Measurements from ENCODE around the gene NFYB. TPM values are rescaled to one million over a fixed set of nuclear protein-coding genes. Genes with fewer than 3 reads are reported as not detected.

Gene NFYB
- total and polyA plus RNA-seq, 2 experiments from 2014 or later: 20.4 to 27.5 TPM

- H4K20me1 ChIP-seq (ENCODE audit: insufficient read depth, poor library complexity, severe bottlenecking): no peaks in the 10 kb centered on the region
- no peak overlapping the region for H2AFZ ChIP-seq
- no peaks in the 10 kb centered on the region for H3K9me2 ChIP-seq (replicated peaks; ENCODE audit: insufficient read depth)
- DNase-seq (ENCODE audit: low spot score): no peak
- no peaks in the 10 kb centered on the region for H3K27me3 ChIP-seq
- H3K79me2 ChIP-seq: no peaks in the 10 kb centered on the region
- no peak overlapping the region for H3K4me2 ChIP-seq
- H3K4me3 ChIP-seq: no peak overlapping the region
- no peaks in the 10 kb centered on the region for H3K4me1 ChIP-seq (ENCODE audit: insufficient read depth)
- TF ChIP-seq CTCF (IDR thresholded peaks at IDR 0.05; ENCODE audit: poor library complexity) (no peak), EZH2phosphoT487 (IDR thresholded peaks at IDR 0.05; ENCODE audit: low read depth, severe bottlenecking, unreplicated experiment) (no peak), EZH2 (IDR thresholded peaks at IDR 0.05; ENCODE audit: borderline replicate concordance) (no peak)
- no peak overlapping the region for H3K27ac ChIP-seq
- H3K36me3 ChIP-seq (replicated peaks; ENCODE audit: insufficient read depth, low read depth): no peaks in the 10 kb centered on the region
- H3K9me3 ChIP-seq (ENCODE audit: low read depth): no peaks in the 10 kb centered on the region
Measured at GRCh38 chr12:104105461-104105860, 32.5 kb downstream of the NFYB start.

- Histone ChIP-seq H3K4me2 (no peak overlapping the region), H3K36me3 (replicated peaks; ENCODE audit: insufficient read depth, low read depth) (no peaks in the 10 kb centered on the region), H3K9me3 (ENCODE audit: low read depth) (no peaks in the 10 kb centered on the region), H3K79me2 (no peaks in the 10 kb centered on the region), H3K4me3 (no peak overlapping the region), H3K27me3 (no peaks in the 10 kb centered on the region), H4K20me1 (ENCODE audit: insufficient read depth, poor library complexity, severe bottlenecking) (no peaks in the 10 kb centered on the region), H3K9me2 (replicated peaks; ENCODE audit: insufficient read depth) (no peaks in the 10 kb centered on the region), H3K4me1 (ENCODE audit: insufficient read depth) (no peaks in the 10 kb centered on the region), H2AFZ (no peak overlapping the region), H3K27ac (no peak overlapping the region)
- no peak for DNase-seq (ENCODE audit: low spot score)
- 96% methylated on average over 2 of the region's 2 CpGs for WGBS (ENCODE audit: low lambda C conversion rate, missing lambda C conversion rate)
- no peak for TF ChIP-seq EZH2 (IDR thresholded peaks at IDR 0.05; ENCODE audit: borderline replicate concordance)
- no peak for TF ChIP-seq EZH2phosphoT487 (IDR thresholded peaks at IDR 0.05; ENCODE audit: low read depth, severe bottlenecking, unreplicated experiment)
- no peak for TF ChIP-seq CTCF (IDR thresholded peaks at IDR 0.05; ENCODE audit: poor library complexity)
Measured at GRCh38 chr12:104097954-104098353, 40.1 kb downstream of the NFYB start.

DNA sequence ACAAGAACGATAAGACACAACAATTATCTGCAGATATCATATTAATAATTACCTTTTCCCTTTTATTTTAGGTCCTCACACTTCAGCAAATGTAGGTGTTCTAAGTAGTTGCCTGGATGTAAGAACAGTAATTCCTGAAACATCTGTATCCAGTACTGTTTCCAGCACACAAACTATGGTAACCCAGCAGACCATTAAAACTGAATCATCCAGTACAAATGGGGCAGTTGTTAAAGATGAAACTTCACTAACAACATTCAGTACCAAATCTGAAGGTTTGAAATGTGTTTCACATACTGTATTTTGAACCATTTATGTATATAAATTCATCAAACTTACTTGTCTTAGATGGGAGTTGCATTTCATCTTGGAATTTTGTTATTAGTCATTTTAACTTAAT is 42.7 kb downstream of the NFYB start:
- Histone ChIP-seq H3K27me3 (no peaks in the 10 kb centered on the region), H3K4me2 (no peak overlapping the region), H2AFZ (no peak overlapping the region), H3K9me3 (ENCODE audit: low read depth) (no peaks in the 10 kb centered on the region), H3K27ac (no peak overlapping the region), H3K9me2 (replicated peaks; ENCODE audit: insufficient read depth) (no peaks in the 10 kb centered on the region), H4K20me1 (ENCODE audit: insufficient read depth, poor library complexity, severe bottlenecking) (no peaks in the 10 kb centered on the region), H3K79me2 (no peaks in the 10 kb centered on the region), H3K4me1 (ENCODE audit: insufficient read depth) (no peaks in the 10 kb centered on the region), H3K4me3 (no peak overlapping the region), H3K36me3 (replicated peaks; ENCODE audit: insufficient read depth, low read depth) (no peaks in the 10 kb centered on the region)
- TF ChIP-seq EZH2 (IDR thresholded peaks at IDR 0.05; ENCODE audit: borderline replicate concordance) (no peak), CTCF (IDR thresholded peaks at IDR 0.05; ENCODE audit: poor library complexity) (no peak), EZH2phosphoT487 (IDR thresholded peaks at IDR 0.05; ENCODE audit: low read depth, severe bottlenecking, unreplicated experiment) (no peak)
- WGBS (ENCODE audit: low lambda C conversion rate, missing lambda C conversion rate): 97% methylated on average over 1 of the region's 1 CpG
- DNase-seq (ENCODE audit: low spot score): no peak

- Histone ChIP-seq H3K4me1 (ENCODE audit: insufficient read depth) (no peaks in the 10 kb centered on the region), H3K79me2 (no peaks in the 10 kb centered on the region), H3K36me3 (replicated peaks; ENCODE audit: insufficient read depth, low read depth) (no peaks in the 10 kb centered on the region), H3K27me3 (no peaks in the 10 kb centered on the region), H3K9me3 (ENCODE audit: low read depth) (no peaks in the 10 kb centered on the region), H3K9me2 (replicated peaks; ENCODE audit: insufficient read depth) (no peaks in the 10 kb centered on the region), H2AFZ (no peak overlapping the region), H4K20me1 (ENCODE audit: insufficient read depth, poor library complexity, severe bottlenecking) (no peaks in the 10 kb centered on the region), H3K4me3 (no peak overlapping the region), H3K4me2 (no peak overlapping the region), H3K27ac (no peak overlapping the region)
- 95% methylated on average over 3 of the region's 3 CpGs for WGBS (ENCODE audit: low lambda C conversion rate, missing lambda C conversion rate)
- TF ChIP-seq EZH2 (IDR thresholded peaks at IDR 0.05; ENCODE audit: borderline replicate concordance) (no peak), EZH2phosphoT487 (IDR thresholded peaks at IDR 0.05; ENCODE audit: low read depth, severe bottlenecking, unreplicated experiment) (no peak), CTCF (IDR thresholded peaks at IDR 0.05; ENCODE audit: poor library complexity) (no peak)
- DNase-seq (ENCODE audit: low spot score): no peak
Measured at GRCh38 chr12:104094284-104094683, 43.7 kb downstream of the NFYB start.
